Measurements from ENCODE around the gene CEND1. TPM values are rescaled to one million over a fixed set of nuclear protein-coding genes. Genes with fewer than 3 reads are reported as not detected.

The CEND1 gene
- total and polyA plus RNA-seq, 2 of the 13 experiments (the other 11 are each of a cell fraction or from before 2014, with no cell fraction given) = not detected

GRCh38 chr11:827146-827896 lies 37.4 kb upstream of the CEND1 start (continued):
- TF ChIP-seq, protein P1, sequence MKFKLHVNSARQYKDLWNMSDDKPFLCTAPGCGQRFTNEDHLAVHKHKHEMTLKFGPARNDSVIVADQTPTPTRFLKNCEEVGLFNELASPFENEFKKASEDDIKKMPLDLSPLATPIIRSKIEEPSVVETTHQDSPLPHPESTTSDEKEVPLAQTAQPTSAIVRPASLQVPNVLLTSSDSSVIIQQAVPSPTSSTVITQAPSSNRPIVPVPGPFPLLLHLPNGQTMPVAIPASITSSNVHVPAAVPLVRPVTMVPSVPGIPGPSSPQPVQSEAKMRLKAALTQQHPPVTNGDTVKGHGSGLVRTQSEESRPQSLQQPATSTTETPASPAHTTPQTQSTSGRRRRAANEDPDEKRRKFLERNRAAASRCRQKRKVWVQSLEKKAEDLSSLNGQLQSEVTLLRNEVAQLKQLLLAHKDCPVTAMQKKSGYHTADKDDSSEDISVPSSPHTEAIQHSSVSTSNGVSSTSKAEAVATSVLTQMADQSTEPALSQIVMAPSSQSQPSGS (CRISPR knock-in tag; IDR thresholded peaks at IDR 0.05) = peak; percentile 12; the same call in 1 of the 2 replicates
- TF ChIP-seq ZNF350 (CRISPR knock-in tag; IDR thresholded peaks at IDR 0.05; ENCODE audit: borderline replicate concordance, low read depth) (peak; percentile 77), ESRRA (CRISPR knock-in tag; IDR thresholded peaks at IDR 0.05; ENCODE audit: low read depth) (0 out of 2 replicates have a peak, but pooled peaks have one; percentile 63), FOXA1 (IDR thresholded peaks at IDR 0.05) (no peak), FOXA1 (CRISPR knock-in tag; IDR thresholded peaks at IDR 0.05) (0 out of 2 replicates have a peak, but pooled peaks have one; percentile 26), SRSF9 (IDR thresholded peaks at IDR 0.05; ENCODE audit: borderline replicate concordance, insufficient read depth, low read depth, low read length, poor library complexity, severe bottlenecking) (no peak), ZNF496 (CRISPR knock-in tag; IDR thresholded peaks at IDR 0.05; ENCODE audit: insufficient replicate concordance) (no peak), SAP130 (CRISPR knock-in tag; IDR thresholded peaks at IDR 0.05; ENCODE audit: low read depth) (peak; percentile 89), ZNF276 (CRISPR knock-in tag; IDR thresholded peaks at IDR 0.05; ENCODE audit: low read depth) (peak; percentile 60; the same call in 1 of the 2 replicates), ZNF577 (CRISPR knock-in tag; IDR thresholded peaks at IDR 0.05; ENCODE audit: borderline replicate concordance, low read depth) (no peak), ZFP91 (CRISPR knock-in tag; IDR thresholded peaks at IDR 0.05; ENCODE audit: borderline replicate concordance) (peak; percentile 71; the same call in 1 of the 2 replicates), ATF1 (CRISPR knock-in tag; IDR thresholded peaks at IDR 0.05) (no peak), ZNF724P (CRISPR knock-in tag; IDR thresholded peaks at IDR 0.05; ENCODE audit: borderline replicate concordance) (0 out of 2 replicates have a peak, but pooled peaks have one; percentile 29), HOXD1 (CRISPR knock-in tag; IDR thresholded peaks at IDR 0.05) (0 out of 2 replicates have a peak, but pooled peaks have one; percentile 9), MED13 (CRISPR knock-in tag; IDR thresholded peaks at IDR 0.05) (0 out of 2 replicates have a peak, but pooled peaks have one; percentile 59)
- TF ChIP-seq, protein P2, sequence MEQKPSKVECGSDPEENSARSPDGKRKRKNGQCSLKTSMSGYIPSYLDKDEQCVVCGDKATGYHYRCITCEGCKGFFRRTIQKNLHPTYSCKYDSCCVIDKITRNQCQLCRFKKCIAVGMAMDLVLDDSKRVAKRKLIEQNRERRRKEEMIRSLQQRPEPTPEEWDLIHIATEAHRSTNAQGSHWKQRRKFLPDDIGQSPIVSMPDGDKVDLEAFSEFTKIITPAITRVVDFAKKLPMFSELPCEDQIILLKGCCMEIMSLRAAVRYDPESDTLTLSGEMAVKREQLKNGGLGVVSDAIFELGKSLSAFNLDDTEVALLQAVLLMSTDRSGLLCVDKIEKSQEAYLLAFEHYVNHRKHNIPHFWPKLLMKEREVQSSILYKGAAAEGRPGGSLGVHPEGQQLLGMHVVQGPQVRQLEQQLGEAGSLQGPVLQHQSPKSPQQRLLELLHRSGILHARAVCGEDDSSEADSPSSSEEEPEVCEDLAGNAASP (CRISPR knock-in tag; IDR thresholded peaks at IDR 0.05; ENCODE audit: borderline replicate concordance) = peak; percentile 57; the same call in 1 of the 2 replicates
- TF ChIP-seq, protein P3, sequence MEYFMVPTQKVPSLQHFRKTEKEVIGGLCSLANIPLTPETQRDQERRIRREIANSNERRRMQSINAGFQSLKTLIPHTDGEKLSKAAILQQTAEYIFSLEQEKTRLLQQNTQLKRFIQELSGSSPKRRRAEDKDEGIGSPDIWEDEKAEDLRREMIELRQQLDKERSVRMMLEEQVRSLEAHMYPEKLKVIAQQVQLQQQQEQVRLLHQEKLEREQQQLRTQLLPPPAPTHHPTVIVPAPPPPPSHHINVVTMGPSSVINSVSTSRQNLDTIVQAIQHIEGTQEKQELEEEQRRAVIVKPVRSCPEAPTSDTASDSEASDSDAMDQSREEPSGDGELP (IDR thresholded peaks at IDR 0.05; ENCODE audit: borderline replicate concordance, low read depth) = peak; percentile 14; the same call in 1 of the 2 replicates

All from HepG2 (cell line).